IMR-90 (cell line): ENCODE data around the gene PIEZO1. TPM values are rescaled to one million over a fixed set of nuclear protein-coding genes. Genes with fewer than 3 reads are reported as not detected.

Experiments used
- ATAC-seq: fragments of 200-7000 bp; cut with Tn5 transposase; 2 replicates; pipeline ENCODE4 v1.9.1; 2020; ENCODE audit warnings: low read depth, mild to moderate bottlenecking, moderate library complexity
- BruUV-seq: library from RNA; stranded (reverse); fragments of 400-500 nt; replicated peaks from 2 replicates; lab custom pipeline; 2021; lab: Mats Ljungman, UMichigan
- CTCF ChIA-PET: fragments of 300-600 bp; formaldehyde crosslinking; extraction: SDS; loops from one replicate; lab custom pipeline; 2021; ENCODE audit warnings: antibody characterized with exemption; lab: Yijun Ruan, JAX
- POLR2A ChIA-PET: fragments of 300-600 bp; sonication (Branson Sonifier 250); formaldehyde crosslinking; loops from one replicate; lab custom pipeline; 2022; ENCODE audit warnings: antibody characterized with exemption; ENCODE audit not compliant: unreplicated experiment; lab: Charles Lee
- DNase-seq: peaks from one replicate; pipeline ENCODE4 v3.0.0; 2013
- H2AFZ ChIP-seq: replicated peaks from 2 replicates; pipeline ENCODE3; 2013; ENCODE audit warnings: low read length, mild to moderate bottlenecking; ENCODE audit not compliant: poor library complexity
- H2AK5ac ChIP-seq: 2 replicates; pipeline ENCODE4 v1.6.1; 2013; ENCODE audit warnings: low read depth, low read length, inconsistent platforms
- H2AK9ac ChIP-seq: replicated peaks from 2 replicates; pipeline ENCODE3; 2013; ENCODE audit warnings: mild to moderate bottlenecking, low read depth, low read length, moderate library complexity; ENCODE audit not compliant: poor library complexity
- H2BK120ac ChIP-seq: 2 replicates; pipeline ENCODE4 v1.6.1; 2013; ENCODE audit warnings: low read depth, low read length, inconsistent platforms
- H2BK15ac ChIP-seq: 3 replicates; pipeline ENCODE4 v1.6.1; 2013; ENCODE audit warnings: low read depth, low read length, inconsistent platforms
- H2BK20ac ChIP-seq: 2 replicates; pipeline ENCODE4 v1.6.1; 2013; ENCODE audit warnings: low read depth, mild to moderate bottlenecking, inconsistent platforms, low read length, moderate library complexity
- H2BK5ac ChIP-seq: 2 replicates; pipeline ENCODE4 v1.6.1; 2013; ENCODE audit warnings: mild to moderate bottlenecking, low read depth, low read length, inconsistent platforms; ENCODE audit not compliant: poor library complexity, severe bottlenecking
- H3K14ac ChIP-seq: replicated peaks from 2 replicates; pipeline ENCODE4 v1.6.1; 2013; ENCODE audit warnings: low read depth, low read length, inconsistent platforms
- H3K18ac ChIP-seq: 2 replicates; pipeline ENCODE4 v1.6.1; 2013; ENCODE audit warnings: low read depth, low read length, control low read depth
- H3K23ac ChIP-seq: 2 replicates; pipeline ENCODE4 v1.6.1; 2013; ENCODE audit warnings: low read depth, low read length, inconsistent platforms
- H3K27ac ChIP-seq: 2 replicates; pipeline ENCODE4 v1.5.1; 2013; ENCODE audit warnings: mild to moderate bottlenecking, control low read depth, low read length; ENCODE audit not compliant: insufficient read depth
- H3K27me3 ChIP-seq: 2 replicates; pipeline ENCODE4 v1.6.1; 2013; ENCODE audit warnings: low read length; ENCODE audit not compliant: control insufficient read depth, insufficient read depth
- H3K36me3 ChIP-seq: 2 replicates; pipeline ENCODE4 v1.6.1; 2013; ENCODE audit warnings: low read length, mixed read lengths; ENCODE audit not compliant: control insufficient read depth, insufficient read depth
- H3K4ac ChIP-seq: 2 replicates; pipeline ENCODE4 v1.6.1; 2013; ENCODE audit warnings: low read depth, low read length, inconsistent platforms
- H3K4me1 ChIP-seq: 2 replicates; pipeline ENCODE4 v1.6.1; 2013; ENCODE audit warnings: low read length, mixed read lengths; ENCODE audit not compliant: control insufficient read depth, insufficient read depth
- H3K4me2 ChIP-seq: 2 replicates; pipeline ENCODE4 v1.6.1; 2013; ENCODE audit warnings: low read depth, mild to moderate bottlenecking, control low read depth, low read length, moderate library complexity
- H3K4me3 ChIP-seq: 2 replicates; pipeline ENCODE4 v1.5.1; 2013; ENCODE audit warnings: low read depth, mild to moderate bottlenecking, control low read depth, low read length, moderate library complexity; ENCODE audit not compliant: insufficient read depth
- H3K56ac ChIP-seq: 2 replicates; pipeline ENCODE4 v1.6.1; 2013; ENCODE audit warnings: low read length, inconsistent platforms; ENCODE audit not compliant: insufficient read depth; ENCODE audit errors: extremely low read depth
- H3K79me1 ChIP-seq, 2 experiments: 2 replicates each; pipeline ENCODE4 v1.6.1; 2013; ENCODE audit warnings: low read length in 2 of 2, inconsistent platforms in 1 of 2, low read depth in 1 of 2
- H3K9ac ChIP-seq: 2 replicates; pipeline ENCODE4 v1.6.1; 2013; ENCODE audit warnings: low read depth, low read length, control low read depth
- H3K9me1 ChIP-seq: 2 replicates; pipeline ENCODE4 v1.6.1; 2013; ENCODE audit warnings: low read length, inconsistent platforms; ENCODE audit not compliant: insufficient read depth
- H3K9me3 ChIP-seq: 2 replicates; pipeline ENCODE4 v1.6.1; 2013; ENCODE audit warnings: low read length; ENCODE audit not compliant: control insufficient read depth, insufficient read depth
- H4K20me1 ChIP-seq: 2 replicates; pipeline ENCODE4 v1.6.1; 2013; ENCODE audit warnings: low read length, inconsistent platforms; ENCODE audit not compliant: insufficient read depth
- H4K5ac ChIP-seq: 2 replicates; pipeline ENCODE4 v1.6.1; 2013; ENCODE audit warnings: mild to moderate bottlenecking, low read depth, low read length, control low read depth
- H4K8ac ChIP-seq, 2 experiments: 2 replicates each; pipeline ENCODE4 v1.6.1; 2013; ENCODE audit warnings: low read depth in 2 of 2, low read length in 2 of 2, control low read depth in 1 of 2, inconsistent platforms in 1 of 2
- H4K91ac ChIP-seq: 2 replicates; pipeline ENCODE4 v1.6.1; 2013; ENCODE audit warnings: low read depth, low read length, inconsistent platforms; ENCODE audit not compliant: insufficient read depth
- BHLHE40 ChIP-seq: fragments of 150-350 bp; IDR thresholded peaks from 2 replicates; pipeline ENCODE4 v1.6.1; 2016; ENCODE audit warnings: mild to moderate bottlenecking, low read depth, low read length
- CTCF ChIP-seq: conservative IDR thresholded peaks from 2 replicates; pipeline ENCODE4 v1.5.1; 2012; ENCODE audit warnings: mild to moderate bottlenecking, low read depth, low read length, improper control_type of control experiment
- ELK1 ChIP-seq: fragments of 150-350 bp; IDR thresholded peaks from 2 replicates; pipeline ENCODE4 v1.6.1; 2016; ENCODE audit warnings: low read depth, mild to moderate bottlenecking, low read length, moderate library complexity, borderline replicate concordance
- MAFK ChIP-seq: IDR thresholded peaks from 2 replicates; pipeline ENCODE4 v1.6.1; 2012; ENCODE audit warnings: low read depth, low read length, improper control_type of control experiment
- NFE2L2 ChIP-seq: fragments of 150-350 bp; IDR thresholded peaks from 2 replicates; pipeline ENCODE4 v1.6.1; 2016; ENCODE audit warnings: low read depth, mild to moderate bottlenecking, low read length
- RCOR1 ChIP-seq: IDR thresholded peaks from 2 replicates; pipeline ENCODE4 v1.6.1; 2012; ENCODE audit warnings: mild to moderate bottlenecking, low read length, improper control_type of control experiment; ENCODE audit not compliant: insufficient replicate concordance
- SMC3 ChIP-seq: fragments of 150-350 bp; IDR thresholded peaks from 2 replicates; pipeline ENCODE4 v1.6.1; 2016; ENCODE audit warnings: low read depth, mild to moderate bottlenecking, antibody characterized with exemption, low read length, moderate library complexity
- WGBS, 2 experiments: methylation state at CpG; one replicate each; pipeline versions ENCODE4 v1.1.5 to v1.1.7; 2013; ENCODE audit warnings: missing lambda C conversion rate in 2 of 2; ENCODE audit not compliant: insufficient read length in 1 of 2; ENCODE audit errors: extremely low coverage in 2 of 2; 5-methylcytosine and 5-hydroxymethylcytosine counted together
- dilution Hi-C: fragments of 300-500 bp; cut with HindIII; formaldehyde crosslinking; loops from one replicate; pipeline ENCODE4 v1.14.3; 2018; ENCODE audit warnings: low sequenced_read_pairs; ENCODE audit not compliant: unreplicated experiment
- in situ Hi-C: fragments of 300-500 bp; cut with MboI; formaldehyde crosslinking; loops from 3 replicates; pipeline ENCODE4 v1.14.3; 2019; ENCODE audit warnings: low sequenced_read_pairs, inconsistent platforms, mixed read lengths
- intact Hi-C: fragments of 100-400 bp; cut with micrococcal nuclease; formaldehyde crosslinking; loops from 2 replicates; pipeline ENCODE4 v1.10.0; 2022
- polyA plus RNA-seq, 3 experiments: library from polyadenylated mRNA; depleted of rRNA; stranded (reverse); fragments of >200 nt; gene quantifications; 2 replicates each; pipeline ENCODE4 v1.2.3, GENCODE V29; 2012; ENCODE audit warnings: low replicate concordance in 1 of 3
- total RNA-seq: library from RNA; depleted of rRNA; stranded (reverse); fragments of >200 nt; gene quantifications from 2 replicates; pipeline ENCODE4 v1.2.3, GENCODE V29; 2012

PIEZO1 gene
- total and polyA plus RNA-seq, 2 of the 4 experiments (the other 2 are of a cell fraction) = 36.2 to 372 TPM

- peaks cover 35% of the 10 kb centered on the region for H3K4me1 ChIP-seq
Observed at GRCh38 chr16:88759245-88759975, 25.6 kb downstream of the PIEZO1 start.

More at GRCh38 chr16:88759245-88759975, 25.6 kb downstream of the PIEZO1 start:
- peak; percentile 49 for DNase-seq
- ChIA-PET POLR2A (interaction anchor here (0.8 kb wide), 1 partner anchor 14 kb away, joined by 3 read pairs; no protein-coding TSS in a partner anchor), CTCF (interaction anchor here (0.8 to 2.2 kb wide), 3 partner anchors 9 to 22 kb away, joined by 3 to 5 read pairs (median 3); no protein-coding TSS in a partner anchor)
- Histone ChIP-seq H3K9ac (peak overlapping the region; percentile 58), H3K36me3 (peaks cover 5% of the 10 kb centered on the region), H2BK15ac (peak overlapping the region; percentile 64; the same call in 2 of the 3 replicates), H4K20me1 (peaks cover 96% of the 10 kb centered on the region), H2BK5ac (peak overlapping the region; percentile 78), H4K5ac (peak overlapping the region; percentile 69), H3K56ac (no peak overlapping the region; the same call in 1 of the 2 replicates), H3K4me2 (peak overlapping the region; percentile 56), H3K18ac (peak overlapping the region; percentile 58; the same call in 1 of the 2 replicates), H3K9me3 (no peaks in the 10 kb centered on the region), H3K9me1 (peaks cover 18% of the 10 kb centered on the region), H3K27me3 (no peaks in the 10 kb centered on the region), H4K91ac (peak overlapping the region; percentile 90), H3K4ac (peak overlapping the region; percentile 80), H2AK5ac (peak overlapping the region; percentile 63), H2BK20ac (peak overlapping the region; percentile 57; the same call in 1 of the 2 replicates), H3K27ac (peak overlapping the region; percentile 78), H2AFZ (peak overlapping the region; percentile 37), H3K79me1 (peaks cover 18 to 91% of the 10 kb centered on the region in 2 experiments; a peak in 3 of 4 replicates), H3K4me3 (no peak overlapping the region), H2BK120ac (peak overlapping the region; percentile 58; the same call in 1 of the 2 replicates), H3K23ac (peak overlapping the region; percentile 48; the same call in 1 of the 2 replicates), H3K14ac (peak overlapping the region; percentile 40; the same call in 1 of the 2 replicates), H4K8ac (peak overlapping the region; percentile 77 to 81; a peak in 2 of 4 replicates), H2AK9ac (peak overlapping the region; percentile 77)
- no TSS peak for BruUV-seq
- WGBS, 2 experiments = 92% methylated on average over 2 of the region's 26 CpGs; no CpG with 5 or more reads in 1 of the 2 experiments
- TF ChIP-seq SMC3 (no peak), BHLHE40 (0 out of 2 replicates have a peak, but pooled peaks have one; percentile 12), CTCF (no peak), ELK1 (no peak), NFE2L2 (no peak), RCOR1 (no peak), MAFK (no peak)
- ATAC-seq = peak; percentile 75
- intact Hi-C loops = no loop called here
- dilution Hi-C loops = no loop called here
- in situ Hi-C loops = no loop called here
